Testis (tissue), 3 donors: ENCODE measurements around the gene TNRC6C. TPM values are rescaled to one million over a fixed set of nuclear protein-coding genes. Genes with fewer than 3 reads are reported as not detected.
A peak's percentile ranks its signal among the peaks of the same experiment; 100 is the strongest.

Experiments
- DNase-seq: peaks from one replicate; pipeline ENCODE4 v3.0.0-alpha.2; 2019
- H3K27ac ChIP-seq, 2 donors: fragments of 200-600 bp; sonication (generic); one replicate each; pipeline ENCODE4 v1.5.1; 2019
- H3K27me3 ChIP-seq: fragments of 200-600 bp; sonication (generic); one replicate; pipeline ENCODE4 v1.5.1; 2019
- H3K36me3 ChIP-seq: fragments of 200-600 bp; sonication (generic); one replicate; pipeline ENCODE4 v1.5.1; 2017; ENCODE audit warnings: low read depth; ENCODE audit errors: missing control alignments
- H3K4me1 ChIP-seq: fragments of 200-600 bp; sonication (generic); one replicate; pipeline ENCODE4 v1.5.1; 2019
- H3K4me3 ChIP-seq, 2 donors: fragments of 200-600 bp; sonication (generic); one replicate each; pipeline ENCODE4 v1.5.1; 2017 to 2019
- H3K9me3 ChIP-seq: fragments of 200-600 bp; sonication (generic); one replicate; pipeline ENCODE4 v1.5.1; 2017
- POLR2A ChIP-seq: fragments of 450-650 bp; IDR thresholded peaks from one replicate; pipeline ENCODE4 v1.6.1; 2017; ENCODE audit warnings: antibody characterized with exemption, mild to moderate bottlenecking, moderate library complexity
- WGBS, 2 donors: methylation state at CpG; one replicate each; pipeline ENCODE4 v1.1.5; 2018; 5-methylcytosine and 5-hydroxymethylcytosine counted together
- intact Hi-C: fragments of 100-400 bp; cut with DNase I; formaldehyde crosslinking; loops from one replicate; pipeline ENCODE4 v1.15.1; 2023; ENCODE audit warnings: low total_unique reads
- polyA plus RNA-seq: library from polyadenylated mRNA; stranded (reverse); fragments of 350-450 nt; fragmentation: Illumina TruSeq; extraction: RNeasy Lipid Tissue Mini Kit (QIAGEN cat#74804); gene quantifications from one replicate; pipeline ENCODE4 v1.2.3, GENCODE V29; 2014; ENCODE audit warnings: low read depth, low replicate concordance; ENCODE audit not compliant: insufficient read depth
- total RNA-seq, 2 donors: library from RNA; depleted of rRNA; stranded (reverse); fragments of >200 nt; gene quantifications; one replicate each; pipeline ENCODE4 v1.2.3, GENCODE V29; 2016
- TF ChIP-seq, protein P1 (sequence below), 3 experiments: fragments of 450-650 bp in 2 of 3; fragments of 200-600 bp in 1 of 3; sonication (generic) in 1 of 3; IDR thresholded peaks; one replicate each; pipeline ENCODE4 v1.5.1; 2016 to 2019; ENCODE audit warnings: antibody characterized with exemption in 3 of 3, mild to moderate bottlenecking in 2 of 3, moderate library complexity in 1 of 3

The TNRC6C gene
- total and polyA plus RNA-seq, 3 donors from 2014 or later, result 26.2 to 35.6 (median 27.4) TPM

DNA sequence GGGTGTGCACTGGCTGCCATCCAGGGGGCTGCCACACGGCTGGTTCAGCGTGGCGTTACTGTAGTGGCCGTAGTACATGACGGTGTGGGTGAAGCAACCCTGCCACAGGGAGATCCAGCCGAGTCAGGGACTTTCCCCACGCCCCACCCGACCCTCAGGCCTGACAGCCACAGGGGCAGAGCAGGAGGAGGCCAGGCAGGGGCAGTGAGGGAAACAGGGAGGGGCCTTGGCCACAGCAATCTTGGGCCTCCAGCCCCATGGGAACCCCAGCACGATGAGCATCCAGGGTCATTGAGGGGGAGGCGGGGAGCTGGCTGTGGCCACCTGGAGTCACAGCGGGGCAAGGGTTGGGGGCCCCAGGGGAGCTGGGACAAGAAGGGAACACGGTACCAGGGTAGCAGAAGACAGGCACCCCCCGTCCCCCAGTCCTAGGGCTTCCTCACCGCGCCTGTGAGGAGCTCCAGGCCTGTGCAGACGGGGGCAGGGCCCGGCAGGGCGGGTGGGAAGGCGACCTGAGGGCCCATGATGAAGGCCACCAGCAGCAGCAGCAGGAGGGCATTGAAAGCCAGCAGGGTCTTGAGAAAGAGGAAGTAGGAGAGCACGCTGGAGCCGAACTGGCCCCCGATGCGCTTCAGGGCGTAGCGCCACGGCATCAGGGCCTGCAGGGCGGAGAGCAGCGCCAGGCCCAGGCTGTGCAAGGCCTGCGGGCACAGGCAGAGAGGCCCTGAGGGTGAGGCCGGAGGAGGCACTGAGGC lies 165.8 kb downstream of the TNRC6C start:
- Histone ChIP-seq H3K9me3 (no peaks in the 10 kb centered on the region), H3K27ac (no peak overlapping the region), H3K4me1 (peaks cover 24% of the 10 kb centered on the region), H3K4me3 (no peak overlapping the region), H3K27me3 (no peaks in the 10 kb centered on the region), H3K36me3 (no peaks in the 10 kb centered on the region)
- 88 to 95% methylated on average over 19 to 30 of the region's 30 CpGs for WGBS, 2 donors
- intact Hi-C loops, result no loop called here
- no peak for DNase-seq
- TF ChIP-seq, protein P1, sequence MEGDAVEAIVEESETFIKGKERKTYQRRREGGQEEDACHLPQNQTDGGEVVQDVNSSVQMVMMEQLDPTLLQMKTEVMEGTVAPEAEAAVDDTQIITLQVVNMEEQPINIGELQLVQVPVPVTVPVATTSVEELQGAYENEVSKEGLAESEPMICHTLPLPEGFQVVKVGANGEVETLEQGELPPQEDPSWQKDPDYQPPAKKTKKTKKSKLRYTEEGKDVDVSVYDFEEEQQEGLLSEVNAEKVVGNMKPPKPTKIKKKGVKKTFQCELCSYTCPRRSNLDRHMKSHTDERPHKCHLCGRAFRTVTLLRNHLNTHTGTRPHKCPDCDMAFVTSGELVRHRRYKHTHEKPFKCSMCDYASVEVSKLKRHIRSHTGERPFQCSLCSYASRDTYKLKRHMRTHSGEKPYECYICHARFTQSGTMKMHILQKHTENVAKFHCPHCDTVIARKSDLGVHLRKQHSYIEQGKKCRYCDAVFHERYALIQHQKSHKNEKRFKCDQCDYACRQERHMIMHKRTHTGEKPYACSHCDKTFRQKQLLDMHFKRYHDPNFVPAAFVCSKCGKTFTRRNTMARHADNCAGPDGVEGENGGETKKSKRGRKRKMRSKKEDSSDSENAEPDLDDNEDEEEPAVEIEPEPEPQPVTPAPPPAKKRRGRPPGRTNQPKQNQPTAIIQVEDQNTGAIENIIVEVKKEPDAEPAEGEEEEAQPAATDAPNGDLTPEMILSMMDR (IDR thresholded peaks at IDR 0.05), result no peak
- no peak for TF ChIP-seq POLR2A

DNA sequence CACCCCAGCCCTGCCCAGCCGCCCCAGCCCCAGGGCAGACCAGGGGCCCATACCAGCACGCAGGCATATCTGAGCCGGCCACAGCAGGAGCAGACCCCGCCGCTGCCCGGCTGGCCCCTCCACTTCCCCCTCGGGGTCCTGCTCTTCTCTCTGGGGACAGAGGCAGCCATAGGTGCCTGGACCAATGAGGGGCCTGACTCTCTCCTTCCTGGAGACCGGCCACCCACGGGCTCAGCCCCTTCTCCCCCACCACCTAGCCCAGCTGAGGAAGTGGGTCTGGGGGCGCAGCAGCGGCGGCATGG lies 166.3 kb downstream of the TNRC6C start:
- intact Hi-C loops, result no loop called here
- Histone ChIP-seq H3K9me3 (no peaks in the 10 kb centered on the region), H3K36me3 (no peaks in the 10 kb centered on the region), H3K4me1 (peaks cover 25% of the 10 kb centered on the region), H3K27ac (no peak overlapping the region), H3K4me3 (no peak overlapping the region), H3K27me3 (no peaks in the 10 kb centered on the region)
- DNase-seq, result no peak
- TF ChIP-seq POLR2A, result no peak
- TF ChIP-seq, protein P1 (IDR thresholded peaks at IDR 0.05), result no peak
- WGBS, 2 donors, result 89 to 90% methylated on average over 7 to 9 of the region's 12 CpGs

DNA sequence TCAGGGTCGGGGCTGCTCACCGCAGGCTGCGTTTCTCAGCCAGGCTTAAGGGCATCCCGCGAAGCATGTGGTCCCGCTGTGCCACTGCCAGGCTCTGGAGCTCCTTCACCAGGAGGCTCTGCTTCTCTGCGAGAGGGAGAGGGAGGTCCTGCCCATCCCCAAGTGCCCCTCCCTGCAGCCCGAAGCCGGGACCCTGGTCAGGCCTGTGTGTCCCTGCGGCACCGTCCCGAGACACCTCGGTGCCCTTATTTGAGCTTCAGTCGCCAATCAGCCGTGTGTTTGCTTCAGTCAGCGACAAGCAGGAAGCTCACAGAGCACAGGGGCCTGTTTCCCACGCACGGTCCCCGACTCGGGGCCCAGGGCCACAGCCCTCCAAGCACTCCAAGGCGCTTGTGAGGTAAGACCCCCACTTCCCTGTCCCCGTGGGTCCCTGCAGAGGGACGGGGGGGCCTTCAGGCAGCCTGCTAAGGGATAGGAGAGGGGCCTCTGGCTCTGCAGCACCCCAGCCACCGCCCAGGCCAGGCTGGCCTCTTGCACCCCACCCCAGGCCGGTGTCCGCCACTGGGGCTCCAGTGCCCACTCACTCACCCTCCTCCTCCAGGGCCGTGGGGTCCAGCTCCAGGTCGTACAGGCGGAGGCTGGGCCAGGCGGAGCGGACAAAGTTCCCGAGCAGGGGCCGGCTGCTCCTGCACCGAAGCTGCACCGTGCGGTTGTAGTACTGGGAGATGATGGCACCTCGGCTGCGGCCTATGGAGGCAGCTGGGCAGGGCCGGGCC lies 166.8 kb downstream of the TNRC6C start:
- no peak for TF ChIP-seq POLR2A
- TF ChIP-seq, protein P1 (IDR thresholded peaks at IDR 0.05), result no peak
- Histone ChIP-seq H3K4me3 (no peak overlapping the region), H3K4me1 (peaks cover 25% of the 10 kb centered on the region), H3K9me3 (no peaks in the 10 kb centered on the region), H3K27me3 (no peaks in the 10 kb centered on the region), H3K36me3 (no peaks in the 10 kb centered on the region), H3K27ac (no peak overlapping the region)
- no peak for DNase-seq
- intact Hi-C loops, result no loop called here
- WGBS, 2 donors, result 83 to 89% methylated on average over 16 to 36 of the region's 39 CpGs

DNA sequence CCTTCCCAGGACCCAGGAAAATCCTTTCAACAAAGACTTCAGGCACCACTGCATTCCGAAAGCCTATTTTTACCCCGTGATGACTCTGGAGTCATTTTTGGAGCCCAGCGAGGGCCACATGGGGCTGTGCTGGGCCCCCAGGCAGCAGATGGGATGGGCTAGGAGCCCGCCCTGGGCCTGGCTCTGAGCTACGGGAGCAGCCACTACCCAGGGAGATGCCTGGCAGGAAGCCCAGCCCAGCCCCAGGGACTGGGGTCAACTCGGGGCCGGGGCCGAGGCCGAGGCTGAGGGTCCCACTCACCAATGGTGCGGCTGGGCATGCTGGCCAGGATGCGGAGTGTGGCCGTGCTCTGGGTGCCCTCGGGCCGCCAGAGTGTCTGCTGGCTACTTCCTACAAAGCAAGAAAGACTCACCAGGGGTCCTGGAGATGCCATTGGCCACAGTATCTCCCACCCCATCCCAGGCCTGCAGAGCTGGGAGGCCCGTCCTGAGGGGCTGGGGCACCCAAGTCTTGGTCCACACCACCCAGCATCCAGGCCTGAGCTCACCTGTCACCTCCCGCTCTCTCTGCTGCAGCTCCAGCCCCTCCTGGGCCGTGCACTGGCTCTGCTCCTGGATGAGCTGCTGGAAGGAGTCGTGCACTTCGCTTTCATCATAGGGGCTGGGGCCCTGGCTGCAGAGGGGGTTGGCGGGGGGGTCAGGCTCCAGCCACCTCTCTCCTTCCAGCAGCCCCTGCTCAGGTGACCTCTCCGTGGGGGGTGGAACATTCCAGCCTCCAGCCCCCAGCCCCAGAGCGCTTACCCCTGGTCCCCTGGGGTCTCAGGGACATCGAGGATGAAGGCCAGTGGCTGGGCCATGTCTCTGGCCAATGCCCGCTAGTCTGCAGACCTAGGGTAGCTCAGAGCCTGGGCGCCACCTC lies 167.7 kb downstream of the TNRC6C start:
- TF ChIP-seq, protein P1 (IDR thresholded peaks at IDR 0.05), result no peak
- TF ChIP-seq POLR2A, result no peak
- Histone ChIP-seq H3K27ac (peak overlapping the region in 1 of 2 donors; percentile 47), H3K4me3 (no peak overlapping the region), H3K27me3 (no peaks in the 10 kb centered on the region), H3K36me3 (no peaks in the 10 kb centered on the region), H3K9me3 (no peaks in the 10 kb centered on the region), H3K4me1 (peaks cover 25% of the 10 kb centered on the region)
- no peak for DNase-seq
- 78 to 82% methylated on average over 12 to 25 of the region's 25 CpGs for WGBS, 2 donors
- intact Hi-C loops, result no loop called here
